Astrocyte (in vitro differentiated cells and primary cell): ENCODE data around the gene C10orf67. TPM values are rescaled to one million over a fixed set of nuclear protein-coding genes. Genes with fewer than 3 reads are reported as not detected.

Experiments used
- DNase-seq: peaks from one replicate; pipeline ENCODE4 v3.0.0-alpha.2; 2010; ENCODE audit warnings: low read depth
- FAIRE-seq: peaks from 2 replicates; lab custom pipeline; 2011; peaks lifted over from hg19 to GRCh38; lab: Jason Lieb, UNC
- H2AFZ ChIP-seq: 2 replicates; pipeline ENCODE4 v1.6.0; 2012; ENCODE audit warnings: low read depth, low read length, inconsistent platforms
- H3K27ac ChIP-seq: 2 replicates; pipeline ENCODE4 v1.5.1; 2011; ENCODE audit warnings: low read depth, low read length, inconsistent platforms
- H3K27me3 ChIP-seq: 2 replicates; pipeline ENCODE4 v1.6.0; 2011; ENCODE audit warnings: low read length, inconsistent platforms; ENCODE audit not compliant: insufficient read depth
- H3K36me3 ChIP-seq: 2 replicates; pipeline ENCODE4 v1.5.1; 2011; ENCODE audit warnings: low read length, inconsistent platforms; ENCODE audit not compliant: insufficient read depth
- H3K4me1 ChIP-seq: 2 replicates; pipeline ENCODE4 v1.5.1; 2011; ENCODE audit warnings: low read length, inconsistent platforms; ENCODE audit not compliant: insufficient read depth
- H3K4me2 ChIP-seq: 2 replicates; pipeline ENCODE4 v1.6.0; 2012; ENCODE audit warnings: low read length, inconsistent platforms
- H3K4me3 ChIP-seq: 2 replicates; pipeline ENCODE4 v1.5.1; 2011; ENCODE audit warnings: low read depth, mild to moderate bottlenecking, low read length, inconsistent platforms; ENCODE audit not compliant: insufficient read depth
- H3K79me2 ChIP-seq: 2 replicates; pipeline ENCODE4 v1.6.0; 2012; ENCODE audit warnings: mild to moderate bottlenecking, low read length, inconsistent platforms; ENCODE audit not compliant: insufficient read depth
- H3K9ac ChIP-seq: 2 replicates; pipeline ENCODE4 v1.6.0; 2012; ENCODE audit warnings: mild to moderate bottlenecking, low read length, inconsistent platforms
- H3K9me3 ChIP-seq: 2 replicates; pipeline ENCODE4 v1.5.1; 2012; ENCODE audit warnings: low read depth, mild to moderate bottlenecking, low read length, inconsistent platforms; ENCODE audit not compliant: insufficient read depth
- H4K20me1 ChIP-seq: 2 replicates; pipeline ENCODE4 v1.6.0; 2012; ENCODE audit warnings: low read length, inconsistent platforms; ENCODE audit not compliant: insufficient read depth
- H3K27ac Mint-ChIP-seq: one replicate; pipeline ENCODE4 v1.8.0; 2021; ENCODE audit warnings: mild to moderate bottlenecking, mixed read lengths; ENCODE audit not compliant: unreplicated experiment
- H3K27me3 Mint-ChIP-seq: one replicate; pipeline ENCODE4 v1.8.0; 2021; ENCODE audit warnings: low read depth, mixed read lengths; ENCODE audit not compliant: unreplicated experiment
- H3K36me3 Mint-ChIP-seq: one replicate; pipeline ENCODE4 v1.8.0; 2021; ENCODE audit warnings: low read depth, mixed read lengths; ENCODE audit not compliant: unreplicated experiment
- H3K4me1 Mint-ChIP-seq: one replicate; pipeline ENCODE4 v1.8.0; 2021; ENCODE audit warnings: low read depth, mixed read lengths; ENCODE audit not compliant: unreplicated experiment
- H3K4me3 Mint-ChIP-seq: one replicate; pipeline ENCODE4 v1.8.0; 2021; ENCODE audit warnings: mild to moderate bottlenecking, moderate library complexity, mixed read lengths; ENCODE audit not compliant: unreplicated experiment
- H3K9me3 Mint-ChIP-seq: one replicate; pipeline ENCODE4 v1.8.0; 2021; ENCODE audit warnings: mild to moderate bottlenecking, mixed read lengths; ENCODE audit not compliant: unreplicated experiment
- EZH2 ChIP-seq: IDR thresholded peaks from 2 replicates; pipeline ENCODE4 v1.6.1; 2012; ENCODE audit warnings: mild to moderate bottlenecking, low read length, inconsistent platforms; ENCODE audit not compliant: insufficient read depth
- total RNA-seq: library from RNA; stranded (reverse); gene quantifications from 2 replicates; pipeline ENCODE4 v1.2.1, GENCODE V29; 2021
- TF ChIP-seq, protein P1 (sequence below): IDR thresholded peaks from 2 replicates; pipeline ENCODE4 v1.5.1; 2011; ENCODE audit warnings: low read depth, mild to moderate bottlenecking, inconsistent platforms, low read length, moderate library complexity; ENCODE audit not compliant: insufficient read depth

The C10orf67 gene
- total RNA-seq, 1 donor from 2014 or later: 0.27 TPM

DNA sequence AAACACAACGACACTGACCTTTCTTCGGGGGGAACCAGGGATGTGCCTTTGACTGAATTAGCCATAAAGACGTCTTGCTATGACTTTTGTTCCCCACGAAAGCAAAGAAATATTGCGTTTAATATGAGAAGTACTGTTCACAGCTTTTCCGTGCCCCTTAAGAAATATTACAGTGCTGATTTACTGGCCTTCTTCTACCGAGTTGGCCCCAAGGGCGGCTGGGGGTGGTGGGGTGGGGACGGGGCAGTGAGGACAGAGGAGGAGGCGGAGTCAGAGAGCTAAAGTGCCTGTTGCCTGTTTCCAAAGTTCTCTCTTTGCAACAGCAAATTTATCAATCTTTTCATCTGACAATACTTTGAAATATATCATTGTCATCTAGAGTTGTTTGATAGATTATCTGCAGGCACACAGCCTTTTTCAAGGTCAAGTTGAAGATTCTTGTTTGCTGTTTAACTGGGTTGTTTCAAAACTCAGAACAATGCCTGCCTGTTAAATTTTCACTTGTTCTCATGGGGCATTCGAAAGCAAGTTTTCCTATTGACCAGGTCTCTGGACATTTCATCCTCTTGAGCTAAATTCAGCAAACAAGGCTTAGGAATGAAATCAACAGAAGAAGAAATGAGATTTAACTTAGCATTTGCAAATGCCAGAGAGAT is 143.5 kb downstream of the C10orf67 start:
- H3K4me1 Mint-ChIP-seq: no peaks in the 10 kb centered on the region
- TF ChIP-seq EZH2: no peak
- no peaks in the 10 kb centered on the region for H3K9me3 ChIP-seq
- H3K36me3 Mint-ChIP-seq: no peaks in the 10 kb centered on the region
- no peak overlapping the region for H3K27ac Mint-ChIP-seq
- H3K27me3 Mint-ChIP-seq: peaks cover 86% of the 10 kb centered on the region
- no peaks in the 10 kb centered on the region for H4K20me1 ChIP-seq
- DNase-seq (no peak), FAIRE-seq (no peak)
- peaks cover 58% of the 10 kb centered on the region for H3K27me3 ChIP-seq
- no peaks in the 10 kb centered on the region for H3K79me2 ChIP-seq
- no peaks in the 10 kb centered on the region for H3K4me1 ChIP-seq
- no peak overlapping the region for H3K9ac ChIP-seq
- H2AFZ ChIP-seq: no peak overlapping the region
- H3K36me3 ChIP-seq: no peaks in the 10 kb centered on the region
- H3K4me2 ChIP-seq: no peak overlapping the region
- H3K4me3 ChIP-seq: no peak overlapping the region
- no peak overlapping the region for H3K4me3 Mint-ChIP-seq
- H3K27ac ChIP-seq: no peak overlapping the region
- H3K9me3 Mint-ChIP-seq: peaks cover 7% of the 10 kb centered on the region

DNA sequence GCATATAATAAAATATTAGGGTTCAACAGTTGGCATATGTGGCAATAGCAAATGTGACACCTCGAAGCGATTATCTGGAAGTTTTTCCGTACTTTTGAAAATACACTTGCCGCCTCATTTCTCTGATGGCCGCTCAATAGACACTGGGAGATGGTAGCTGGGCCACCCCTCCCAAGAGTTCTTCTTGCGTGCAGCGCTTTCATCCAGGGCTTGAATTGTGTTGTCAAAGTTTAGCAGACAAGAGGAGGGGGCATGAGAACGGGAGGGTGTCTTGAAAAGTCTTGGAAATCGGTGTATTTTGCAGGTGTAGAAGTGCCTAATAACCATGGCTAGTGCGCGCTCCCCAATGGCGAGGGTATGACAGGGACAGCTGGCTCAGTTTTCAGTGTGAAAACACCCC is 144.0 kb downstream of the C10orf67 start:
- Mint-ChIP-seq H3K36me3 (no peaks in the 10 kb centered on the region), H3K9me3 (peaks cover 10% of the 10 kb centered on the region), H3K4me3 (no peak overlapping the region), H3K27ac (no peak overlapping the region), H3K27me3 (peaks cover 91% of the 10 kb centered on the region), H3K4me1 (no peaks in the 10 kb centered on the region)
- no peak overlapping the region for H3K4me3 ChIP-seq
- DNase-seq (no peak), FAIRE-seq (no peak)
- H3K36me3 ChIP-seq: no peaks in the 10 kb centered on the region
- H3K9me3 ChIP-seq: no peaks in the 10 kb centered on the region
- H3K4me2 ChIP-seq: no peak overlapping the region
- no peaks in the 10 kb centered on the region for H3K79me2 ChIP-seq
- H3K27ac ChIP-seq: no peak overlapping the region
- H3K27me3 ChIP-seq: peaks cover 64% of the 10 kb centered on the region
- no peak overlapping the region for H3K9ac ChIP-seq
- H3K4me1 ChIP-seq: no peaks in the 10 kb centered on the region
- H4K20me1 ChIP-seq: no peaks in the 10 kb centered on the region
- no peak for TF ChIP-seq EZH2
- TF ChIP-seq, protein P1, sequence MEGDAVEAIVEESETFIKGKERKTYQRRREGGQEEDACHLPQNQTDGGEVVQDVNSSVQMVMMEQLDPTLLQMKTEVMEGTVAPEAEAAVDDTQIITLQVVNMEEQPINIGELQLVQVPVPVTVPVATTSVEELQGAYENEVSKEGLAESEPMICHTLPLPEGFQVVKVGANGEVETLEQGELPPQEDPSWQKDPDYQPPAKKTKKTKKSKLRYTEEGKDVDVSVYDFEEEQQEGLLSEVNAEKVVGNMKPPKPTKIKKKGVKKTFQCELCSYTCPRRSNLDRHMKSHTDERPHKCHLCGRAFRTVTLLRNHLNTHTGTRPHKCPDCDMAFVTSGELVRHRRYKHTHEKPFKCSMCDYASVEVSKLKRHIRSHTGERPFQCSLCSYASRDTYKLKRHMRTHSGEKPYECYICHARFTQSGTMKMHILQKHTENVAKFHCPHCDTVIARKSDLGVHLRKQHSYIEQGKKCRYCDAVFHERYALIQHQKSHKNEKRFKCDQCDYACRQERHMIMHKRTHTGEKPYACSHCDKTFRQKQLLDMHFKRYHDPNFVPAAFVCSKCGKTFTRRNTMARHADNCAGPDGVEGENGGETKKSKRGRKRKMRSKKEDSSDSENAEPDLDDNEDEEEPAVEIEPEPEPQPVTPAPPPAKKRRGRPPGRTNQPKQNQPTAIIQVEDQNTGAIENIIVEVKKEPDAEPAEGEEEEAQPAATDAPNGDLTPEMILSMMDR: no peak
- H2AFZ ChIP-seq: no peak overlapping the region

DNA sequence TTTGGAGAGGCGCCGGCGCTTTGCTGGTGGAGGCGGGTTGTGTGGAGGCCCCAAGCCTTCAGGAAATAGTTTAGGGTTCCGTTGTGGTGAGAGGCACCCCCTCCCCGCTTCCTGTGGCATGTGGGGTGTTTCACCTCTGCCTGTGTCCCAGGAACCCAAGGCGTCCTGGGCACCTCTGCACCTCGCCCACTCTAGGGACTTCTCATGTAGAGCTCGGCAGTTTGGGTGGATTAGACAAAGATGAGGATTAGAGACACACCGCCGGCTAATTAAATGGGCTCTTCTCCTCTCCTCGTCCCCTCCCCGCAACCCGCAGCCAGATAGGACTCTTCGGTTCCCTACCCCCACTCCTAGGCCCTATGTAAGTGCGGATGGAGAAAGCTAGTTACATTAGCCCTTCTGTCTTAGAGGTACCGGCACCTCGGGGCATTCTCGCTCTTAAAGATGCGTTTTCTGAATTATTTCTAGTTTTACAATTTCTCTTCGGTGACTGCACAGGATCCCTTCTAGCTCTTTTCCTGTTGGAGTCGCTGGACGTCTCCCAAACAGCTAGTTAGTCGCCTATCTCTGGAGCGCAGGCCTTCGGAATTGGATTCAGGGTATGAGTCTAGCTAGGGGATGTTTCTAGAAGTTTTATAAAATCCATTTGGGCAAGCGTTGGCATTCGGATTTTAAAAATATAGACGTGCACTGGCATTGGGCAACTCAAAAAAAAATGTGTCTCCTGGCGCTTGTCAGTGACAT is 144.7 kb downstream of the C10orf67 start:
- no peaks in the 10 kb centered on the region for H4K20me1 ChIP-seq
- TF ChIP-seq, protein P1: no peak
- no peak for TF ChIP-seq EZH2
- Mint-ChIP-seq H3K4me3 (no peak overlapping the region), H3K27ac (no peak overlapping the region), H3K9me3 (peaks cover 10% of the 10 kb centered on the region), H3K36me3 (no peaks in the 10 kb centered on the region), H3K27me3 (peaks cover 91% of the 10 kb centered on the region), H3K4me1 (no peaks in the 10 kb centered on the region)
- H3K27me3 ChIP-seq: peaks cover 68% of the 10 kb centered on the region
- H3K9me3 ChIP-seq: no peaks in the 10 kb centered on the region
- no peak overlapping the region for H3K4me3 ChIP-seq
- peaks cover 2% of the 10 kb centered on the region for H3K4me1 ChIP-seq
- H3K79me2 ChIP-seq: no peaks in the 10 kb centered on the region
- FAIRE-seq (no peak), DNase-seq (no peak)
- no peaks in the 10 kb centered on the region for H3K36me3 ChIP-seq
- H2AFZ ChIP-seq: no peak overlapping the region
- H3K9ac ChIP-seq: no peak overlapping the region
- H3K4me2 ChIP-seq: no peak overlapping the region
- no peak overlapping the region for H3K27ac ChIP-seq
